IPS-15b (cell line): Measurements from ENCODE around the gene ATP5IF1.

Source experiments
- H3K27me3 ChIP-seq: one replicate; pipeline ENCODE4 v1.6.1; 2013; ENCODE audit warnings: low read length; ENCODE audit not compliant: control insufficient read depth, insufficient read depth
- H3K36me3 ChIP-seq: one replicate; pipeline ENCODE4 v1.6.1; 2013; ENCODE audit warnings: low read length; ENCODE audit not compliant: control insufficient read depth, insufficient read depth
- H3K4me1 ChIP-seq: one replicate; pipeline ENCODE4 v1.6.1; 2013; ENCODE audit warnings: mild to moderate bottlenecking, low read length; ENCODE audit not compliant: control insufficient read depth, insufficient read depth
- H3K4me3 ChIP-seq: one replicate; pipeline ENCODE4 v1.5.1; 2013; ENCODE audit warnings: low read depth, low read length
- H3K9ac ChIP-seq: one replicate; pipeline ENCODE4 v1.6.1; 2013; ENCODE audit warnings: low read depth, mild to moderate bottlenecking, low read length
- H3K9me3 ChIP-seq: one replicate; pipeline ENCODE4 v1.6.1; 2013; ENCODE audit warnings: mild to moderate bottlenecking, low read length; ENCODE audit not compliant: control insufficient read depth, insufficient read depth

The ATP5IF1 gene

GRCh38 chr1:28241638-28242241 lies 5.8 kb downstream of the ATP5IF1 start:
- Histone ChIP-seq H3K36me3 (no peaks in the 10 kb centered on the region), H3K4me1 (no peaks in the 10 kb centered on the region), H3K9ac (no peak overlapping the region), H3K4me3 (no peak overlapping the region), H3K9me3 (no peaks in the 10 kb centered on the region), H3K27me3 (no peaks in the 10 kb centered on the region)

- Histone ChIP-seq H3K36me3 (no peaks in the 10 kb centered on the region), H3K9me3 (no peaks in the 10 kb centered on the region), H3K4me1 (peaks cover 10% of the 10 kb centered on the region), H3K27me3 (no peaks in the 10 kb centered on the region), H3K9ac (no peak overlapping the region), H3K4me3 (no peak overlapping the region)
These were observed 7.9 kb downstream of the ATP5IF1 start for GRCh38 chr1:28243685-28244311.

- Histone ChIP-seq H3K27me3 (no peaks in the 10 kb centered on the region), H3K4me1 (peaks cover 14% of the 10 kb centered on the region), H3K4me3 (no peak overlapping the region), H3K9me3 (no peaks in the 10 kb centered on the region), H3K36me3 (no peaks in the 10 kb centered on the region), H3K9ac (no peak overlapping the region)
These were observed 8.8 kb downstream of the ATP5IF1 start for GRCh38 chr1:28244549-28245251.

DNA sequence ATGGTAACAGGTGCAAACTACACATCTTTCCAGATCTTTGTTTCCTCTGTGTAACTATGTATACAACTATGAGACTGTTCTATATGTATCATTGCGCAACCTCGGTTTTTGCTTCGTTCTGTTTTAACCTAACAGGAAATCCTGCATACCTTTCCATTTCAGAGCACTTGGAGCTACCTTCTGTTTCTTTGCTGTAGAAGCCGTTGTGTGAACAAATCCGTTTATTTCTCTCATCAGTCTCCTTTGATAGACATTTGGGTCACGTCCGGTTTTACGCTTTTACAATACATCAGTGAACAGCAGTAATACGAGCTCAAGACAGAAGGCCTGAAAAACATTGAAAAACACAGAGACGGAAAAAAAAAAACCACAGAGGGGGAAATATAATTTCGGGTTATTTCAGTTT lies 10.5 kb downstream of the ATP5IF1 start:
- Histone ChIP-seq H3K4me1 (peaks cover 14% of the 10 kb centered on the region), H3K36me3 (no peaks in the 10 kb centered on the region), H3K27me3 (no peaks in the 10 kb centered on the region), H3K4me3 (peak overlapping the region; percentile 26), H3K9ac (no peak overlapping the region), H3K9me3 (no peaks in the 10 kb centered on the region)

DNA sequence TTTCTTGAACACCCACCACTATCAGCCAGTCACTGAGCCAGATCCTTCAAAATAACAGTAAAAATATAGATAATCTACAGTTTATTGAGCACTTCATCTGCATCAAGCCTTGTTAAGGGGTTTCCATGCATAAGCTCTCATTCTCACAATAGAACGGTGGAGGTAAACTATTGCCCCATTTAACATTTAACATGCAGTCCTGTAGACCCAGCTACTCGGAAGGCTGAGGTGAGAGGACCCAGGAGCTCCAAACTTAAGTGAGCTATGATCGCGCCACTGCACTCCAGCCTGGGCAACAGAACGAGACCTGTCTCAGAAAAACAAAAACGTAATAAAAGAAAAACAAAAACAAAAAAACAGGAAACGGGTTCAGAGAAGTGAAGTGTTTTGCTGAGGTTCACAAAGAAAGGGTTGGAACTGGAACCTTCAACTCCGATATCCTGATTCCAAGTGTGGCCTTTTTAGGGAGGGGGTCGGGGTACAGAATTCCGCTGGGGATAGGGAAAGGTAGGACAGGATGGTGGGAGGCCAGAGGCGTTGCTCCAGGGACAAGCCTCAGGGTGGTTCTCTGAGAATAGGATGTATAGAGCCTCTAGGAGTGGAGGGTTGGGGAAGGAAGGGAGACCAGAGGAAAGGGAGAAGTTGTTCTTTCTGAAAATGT lies 11.8 kb downstream of the ATP5IF1 start:
- Histone ChIP-seq H3K27me3 (no peaks in the 10 kb centered on the region), H3K9me3 (no peaks in the 10 kb centered on the region), H3K4me1 (peaks cover 14% of the 10 kb centered on the region), H3K4me3 (peak overlapping the region; percentile 40), H3K36me3 (no peaks in the 10 kb centered on the region), H3K9ac (no peak overlapping the region)

DNA sequence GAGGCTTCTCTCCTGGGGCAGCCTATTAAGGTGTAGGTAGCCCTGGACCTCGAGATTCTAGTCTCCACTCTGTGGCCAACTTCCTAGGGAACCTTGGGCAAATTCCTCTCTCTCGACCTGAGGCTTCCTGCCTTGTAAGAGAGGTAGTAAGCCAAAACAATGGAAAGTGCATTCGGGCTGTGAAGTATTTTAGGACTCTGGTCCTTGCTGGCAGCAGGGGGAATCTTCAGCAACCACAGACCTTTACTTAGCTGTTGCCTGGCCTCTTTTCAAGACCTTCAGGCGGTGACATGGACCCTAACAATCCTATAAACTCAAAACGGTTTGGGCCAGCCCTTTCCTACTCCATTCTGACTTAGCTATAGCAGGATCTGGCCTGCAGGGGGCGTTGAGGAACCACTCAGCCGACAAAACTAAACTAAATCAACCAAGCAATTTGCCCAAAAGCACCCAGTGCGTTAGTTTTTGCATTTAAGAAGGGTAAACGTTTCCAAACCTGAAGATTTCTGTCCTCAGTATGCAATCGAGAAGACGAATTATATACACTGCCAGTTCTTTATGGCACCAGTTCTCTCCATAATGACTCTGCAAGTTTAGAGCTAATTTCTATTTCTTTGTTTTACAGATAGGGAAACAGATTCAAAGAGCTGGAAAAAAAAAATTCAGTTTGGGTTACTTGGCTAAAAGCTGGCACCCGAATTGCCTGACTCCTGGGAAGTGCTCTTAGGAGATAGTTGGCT lies 12.5 kb downstream of the ATP5IF1 start:
- no peaks in the 10 kb centered on the region for H3K27me3 ChIP-seq
- no peak overlapping the region for H3K9ac ChIP-seq
- peaks cover 14% of the 10 kb centered on the region for H3K4me1 ChIP-seq
- H3K36me3 ChIP-seq, result no peaks in the 10 kb centered on the region
- peak overlapping the region; percentile 6 for H3K4me3 ChIP-seq
- H3K9me3 ChIP-seq, result no peaks in the 10 kb centered on the region

GRCh38 chr1:28249013-28249865 lies 13.3 kb downstream of the ATP5IF1 start:
- H3K9me3 ChIP-seq, result no peaks in the 10 kb centered on the region
- H3K9ac ChIP-seq, result no peak overlapping the region
- no peak overlapping the region for H3K4me3 ChIP-seq

GRCh38 chr1:28249866-28250295 lies 14.0 kb downstream of the ATP5IF1 start:
- Histone ChIP-seq H3K4me3 (no peak overlapping the region), H3K27me3 (no peaks in the 10 kb centered on the region), H3K9ac (no peak overlapping the region), H3K36me3 (no peaks in the 10 kb centered on the region), H3K4me1 (peaks cover 14% of the 10 kb centered on the region), H3K9me3 (no peaks in the 10 kb centered on the region)

More at GRCh38 chr1:28249013-28249865, 13.3 kb downstream of the ATP5IF1 start:
- Histone ChIP-seq H3K27me3 (no peaks in the 10 kb centered on the region), H3K36me3 (no peaks in the 10 kb centered on the region), H3K4me1 (peaks cover 14% of the 10 kb centered on the region)

GRCh38 chr1:28256197-28256827 lies 20.4 kb downstream of the ATP5IF1 start:
- Histone ChIP-seq H3K4me3 (no peak overlapping the region), H3K9ac (no peak overlapping the region), H3K27me3 (no peaks in the 10 kb centered on the region), H3K36me3 (no peaks in the 10 kb centered on the region), H3K4me1 (peaks cover 11% of the 10 kb centered on the region), H3K9me3 (no peaks in the 10 kb centered on the region)

DNA sequence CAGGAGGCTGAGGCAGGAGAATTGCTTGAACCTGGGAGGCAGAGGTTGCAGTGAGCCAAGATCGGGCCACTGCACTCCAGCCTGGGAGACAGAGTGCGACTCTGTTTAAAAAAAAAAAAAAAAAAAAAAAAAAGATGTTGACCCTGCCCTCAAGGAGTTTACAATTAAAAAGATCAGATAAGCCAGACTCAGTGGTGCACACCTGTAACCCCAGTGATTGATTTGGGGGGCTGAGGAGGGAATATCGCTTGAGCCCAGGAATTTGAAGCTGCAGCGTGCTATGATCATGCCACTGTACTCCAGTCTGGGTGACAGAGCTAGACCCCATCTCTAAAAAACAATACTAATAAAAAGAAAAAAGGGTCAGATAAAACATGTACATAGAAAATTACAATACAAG lies 21.8 kb downstream of the ATP5IF1 start:
- H3K9ac ChIP-seq, result no peak overlapping the region
- H3K27me3 ChIP-seq, result no peaks in the 10 kb centered on the region
- peaks cover 11% of the 10 kb centered on the region for H3K4me1 ChIP-seq
- no peaks in the 10 kb centered on the region for H3K36me3 ChIP-seq
- no peaks in the 10 kb centered on the region for H3K9me3 ChIP-seq
- H3K4me3 ChIP-seq, result no peak overlapping the region
